Measurements from ENCODE around the gene MYRF.
A peak's percentile ranks its signal among the peaks of the same experiment; 100 is the strongest.

MYRF gene

GRCh38 chr11:61725781-61726231, 26.6 kb upstream of the MYRF start:
- no peak for TF ChIP-seq CTCF (conservative IDR thresholded peaks at IDR 0.05; ENCODE audit: low read depth)
- H3K27ac ChIP-seq: no peak overlapping the region
- POLR2A ChIA-PET (ENCODE audit: low non-redundant PET): no interaction called here
- CTCF ChIA-PET: no interaction called here
- no peak for DNase-seq (ENCODE audit: low spot score)

- ChIA-PET POLR2A (ENCODE audit: low non-redundant PET) (no interaction called here), CTCF (no interaction called here)
- TF ChIP-seq CTCF (conservative IDR thresholded peaks at IDR 0.05; ENCODE audit: low read depth): no peak
- H3K27ac ChIP-seq: no peak overlapping the region
- no peak for DNase-seq (ENCODE audit: low spot score)
Measured at GRCh38 chr11:61726775-61727174, 25.7 kb upstream of the MYRF start.

- H3K27ac ChIP-seq: no peak overlapping the region
- no peak for TF ChIP-seq CTCF (conservative IDR thresholded peaks at IDR 0.05; ENCODE audit: low read depth)
- POLR2A ChIA-PET (ENCODE audit: low non-redundant PET): no interaction called here
- no peak for DNase-seq (ENCODE audit: low spot score)
- CTCF ChIA-PET: interaction anchor here (0.7 kb wide), 1 partner anchor 37 kb away, joined by 3 read pairs; no protein-coding TSS in a partner anchor
Measured at GRCh38 chr11:61727401-61727811, 25.0 kb upstream of the MYRF start.

- no peak for TF ChIP-seq CTCF (conservative IDR thresholded peaks at IDR 0.05; ENCODE audit: low read depth)
- POLR2A ChIA-PET (ENCODE audit: low non-redundant PET): no interaction called here
- CTCF ChIA-PET: interaction anchor here (0.5 kb wide), 1 partner anchor 300 kb away, joined by 3 read pairs; no protein-coding TSS in a partner anchor
- H3K27ac ChIP-seq: peak overlapping the region; percentile 61; the same call in 1 of the 2 replicates
- DNase-seq (ENCODE audit: low spot score): no peak
Measured at GRCh38 chr11:61728066-61728939, 24.1 kb upstream of the MYRF start.

- POLR2A ChIA-PET (ENCODE audit: low non-redundant PET): no interaction called here
- H3K27ac ChIP-seq: peak overlapping the region; percentile 61; the same call in 1 of the 2 replicates
- DNase-seq (ENCODE audit: low spot score): peak; percentile 80
- no peak for TF ChIP-seq CTCF (conservative IDR thresholded peaks at IDR 0.05; ENCODE audit: low read depth)
- CTCF ChIA-PET: interaction anchor here (0.5 kb wide), 1 partner anchor 300 kb away, joined by 3 read pairs; no protein-coding TSS in a partner anchor
Measured at GRCh38 chr11:61728940-61729219, 23.6 kb upstream of the MYRF start.

- CTCF ChIA-PET: interaction anchor here (0.6 to 1.1 kb wide), 7 partner anchors 17 to 222 kb away, joined by 3 to 5 read pairs (median 4); no protein-coding TSS in a partner anchor
- peak; percentile 96 for DNase-seq (ENCODE audit: low spot score)
- H3K27ac ChIP-seq: peak overlapping the region; percentile 61
- POLR2A ChIA-PET (ENCODE audit: low non-redundant PET): no interaction called here
- TF ChIP-seq CTCF (conservative IDR thresholded peaks at IDR 0.05; ENCODE audit: low read depth): no peak
Measured at GRCh38 chr11:61730240-61730994, 22.0 kb upstream of the MYRF start.

Measured in RWPE1 (cell line).